ENCODE results near the gene ARPP21.

The ARPP21 gene

GRCh38 chr3:35644451-35644850, 5.1 kb downstream of the ARPP21 start:
- Histone ChIP-seq H3K4me1 (ENCODE audit: control insufficient read depth in 1 of 2, insufficient read depth in 2 of 2, low read length in 2 of 2) (peaks cover 0 to 9% of the 10 kb centered on the region in 2 donors), H3K27ac (ENCODE audit: low read length) (no peak overlapping the region), H3K27me3 (ENCODE audit: low read depth, low read length) (peaks cover 15% of the 10 kb centered on the region), H3K4me3 (ENCODE audit: low read depth in 1 of 2, low read length in 2 of 2) (no peak overlapping the region), H3K36me3 (ENCODE audit: control insufficient read depth in 1 of 2, insufficient read depth in 2 of 2, low read length in 2 of 2) (no peaks in the 10 kb centered on the region), H3K9me3 (ENCODE audit: control insufficient read depth in 1 of 2, low read length in 2 of 2) (no peaks in the 10 kb centered on the region)

- Histone ChIP-seq H3K9me3 (ENCODE audit: control insufficient read depth in 1 of 2, low read length in 2 of 2) (no peaks in the 10 kb centered on the region), H3K4me1 (ENCODE audit: control insufficient read depth in 1 of 2, insufficient read depth in 2 of 2, low read length in 2 of 2) (peaks cover 0 to 2% of the 10 kb centered on the region in 2 donors), H3K27ac (ENCODE audit: low read length) (no peak overlapping the region), H3K36me3 (ENCODE audit: control insufficient read depth in 1 of 2, insufficient read depth in 2 of 2, low read length in 2 of 2) (no peaks in the 10 kb centered on the region), H3K27me3 (ENCODE audit: low read depth, low read length) (peaks cover 7% of the 10 kb centered on the region), H3K4me3 (ENCODE audit: low read depth in 1 of 2, low read length in 2 of 2) (no peak overlapping the region)
Observed at GRCh38 chr3:35645189-35645588, 5.9 kb downstream of the ARPP21 start.

GRCh38 chr3:35646081-35646480, 6.8 kb downstream of the ARPP21 start:
- Histone ChIP-seq H3K36me3 (ENCODE audit: control insufficient read depth in 1 of 2, insufficient read depth in 2 of 2, low read length in 2 of 2) (no peaks in the 10 kb centered on the region), H3K27ac (ENCODE audit: low read length) (no peak overlapping the region), H3K4me3 (ENCODE audit: low read depth in 1 of 2, low read length in 2 of 2) (no peak overlapping the region)

GRCh38 chr3:35647461-35647860, 8.1 kb downstream of the ARPP21 start:
- Histone ChIP-seq H3K27me3 (ENCODE audit: low read depth, low read length) (no peaks in the 10 kb centered on the region), H3K36me3 (ENCODE audit: control insufficient read depth in 1 of 2, insufficient read depth in 2 of 2, low read length in 2 of 2) (no peaks in the 10 kb centered on the region), H3K4me3 (ENCODE audit: low read depth in 1 of 2, low read length in 2 of 2) (no peak overlapping the region), H3K4me1 (ENCODE audit: control insufficient read depth in 1 of 2, insufficient read depth in 2 of 2, low read length in 2 of 2) (no peaks in the 10 kb centered on the region), H3K9me3 (ENCODE audit: control insufficient read depth in 1 of 2, low read length in 2 of 2) (no peaks in the 10 kb centered on the region), H3K27ac (ENCODE audit: low read length) (no peak overlapping the region)

More at GRCh38 chr3:35646081-35646480, 6.8 kb downstream of the ARPP21 start:
- Histone ChIP-seq H3K4me1 (ENCODE audit: control insufficient read depth in 1 of 2, insufficient read depth in 2 of 2, low read length in 2 of 2) (no peaks in the 10 kb centered on the region), H3K27me3 (ENCODE audit: low read depth, low read length) (no peaks in the 10 kb centered on the region), H3K9me3 (ENCODE audit: control insufficient read depth in 1 of 2, low read length in 2 of 2) (no peaks in the 10 kb centered on the region)

- no peaks in the 10 kb centered on the region for H3K36me3 ChIP-seq (ENCODE audit: control insufficient read depth in 1 of 2, insufficient read depth in 2 of 2, low read length in 2 of 2)
- H3K4me3 ChIP-seq (ENCODE audit: low read depth in 1 of 2, low read length in 2 of 2): no peak overlapping the region
- no peaks in the 10 kb centered on the region for H3K4me1 ChIP-seq (ENCODE audit: control insufficient read depth in 1 of 2, insufficient read depth in 2 of 2, low read length in 2 of 2)
- no peaks in the 10 kb centered on the region for H3K27me3 ChIP-seq (ENCODE audit: low read depth, low read length)
- no peak overlapping the region for H3K27ac ChIP-seq (ENCODE audit: low read length)
- no peaks in the 10 kb centered on the region for H3K9me3 ChIP-seq (ENCODE audit: control insufficient read depth in 1 of 2, low read length in 2 of 2)
Observed at GRCh38 chr3:35648347-35648746, 9.0 kb downstream of the ARPP21 start.

- Histone ChIP-seq H3K4me1 (ENCODE audit: control insufficient read depth in 1 of 2, insufficient read depth in 2 of 2, low read length in 2 of 2) (no peaks in the 10 kb centered on the region), H3K27me3 (ENCODE audit: low read depth, low read length) (no peaks in the 10 kb centered on the region), H3K9me3 (ENCODE audit: control insufficient read depth in 1 of 2, low read length in 2 of 2) (no peaks in the 10 kb centered on the region), H3K4me3 (ENCODE audit: low read depth in 1 of 2, low read length in 2 of 2) (no peak overlapping the region), H3K36me3 (ENCODE audit: control insufficient read depth in 1 of 2, insufficient read depth in 2 of 2, low read length in 2 of 2) (no peaks in the 10 kb centered on the region), H3K27ac (ENCODE audit: low read length) (no peak overlapping the region)
Observed at GRCh38 chr3:35649405-35649804, 10.1 kb downstream of the ARPP21 start.

- no peak overlapping the region for H3K4me3 ChIP-seq (ENCODE audit: low read depth in 1 of 2, low read length in 2 of 2)
- no peak overlapping the region for H3K27ac ChIP-seq (ENCODE audit: low read length)
- H3K4me1 ChIP-seq (ENCODE audit: control insufficient read depth in 1 of 2, insufficient read depth in 2 of 2, low read length in 2 of 2): no peaks in the 10 kb centered on the region
- H3K36me3 ChIP-seq (ENCODE audit: control insufficient read depth in 1 of 2, insufficient read depth in 2 of 2, low read length in 2 of 2): no peaks in the 10 kb centered on the region
- H3K27me3 ChIP-seq (ENCODE audit: low read depth, low read length): no peaks in the 10 kb centered on the region
- H3K9me3 ChIP-seq (ENCODE audit: control insufficient read depth in 1 of 2, low read length in 2 of 2): no peaks in the 10 kb centered on the region
Observed at GRCh38 chr3:35651426-35651825, 12.1 kb downstream of the ARPP21 start.

GRCh38 chr3:35651851-35652250, 12.5 kb downstream of the ARPP21 start:
- H3K36me3 ChIP-seq (ENCODE audit: control insufficient read depth in 1 of 2, insufficient read depth in 2 of 2, low read length in 2 of 2): no peaks in the 10 kb centered on the region
- H3K9me3 ChIP-seq (ENCODE audit: control insufficient read depth in 1 of 2, low read length in 2 of 2): no peaks in the 10 kb centered on the region
- H3K4me3 ChIP-seq (ENCODE audit: low read depth in 1 of 2, low read length in 2 of 2): no peak overlapping the region
- H3K27ac ChIP-seq (ENCODE audit: low read length): no peak overlapping the region
- no peaks in the 10 kb centered on the region for H3K4me1 ChIP-seq (ENCODE audit: control insufficient read depth in 1 of 2, insufficient read depth in 2 of 2, low read length in 2 of 2)
- H3K27me3 ChIP-seq (ENCODE audit: low read depth, low read length): no peaks in the 10 kb centered on the region

- no peaks in the 10 kb centered on the region for H3K27me3 ChIP-seq (ENCODE audit: low read depth, low read length)
- no peaks in the 10 kb centered on the region for H3K9me3 ChIP-seq (ENCODE audit: control insufficient read depth in 1 of 2, low read length in 2 of 2)
- H3K4me1 ChIP-seq (ENCODE audit: control insufficient read depth in 1 of 2, insufficient read depth in 2 of 2, low read length in 2 of 2): no peaks in the 10 kb centered on the region
- no peak overlapping the region for H3K27ac ChIP-seq (ENCODE audit: low read length)
- no peaks in the 10 kb centered on the region for H3K36me3 ChIP-seq (ENCODE audit: control insufficient read depth in 1 of 2, insufficient read depth in 2 of 2, low read length in 2 of 2)
- H3K4me3 ChIP-seq (ENCODE audit: low read depth in 1 of 2, low read length in 2 of 2): no peak overlapping the region
Observed at GRCh38 chr3:35653347-35653746, 14.0 kb downstream of the ARPP21 start.

- no peak overlapping the region for H3K27ac ChIP-seq (ENCODE audit: low read length)
- H3K36me3 ChIP-seq (ENCODE audit: control insufficient read depth in 1 of 2, insufficient read depth in 2 of 2, low read length in 2 of 2): no peaks in the 10 kb centered on the region
- H3K4me1 ChIP-seq (ENCODE audit: control insufficient read depth in 1 of 2, insufficient read depth in 2 of 2, low read length in 2 of 2): no peaks in the 10 kb centered on the region
- H3K27me3 ChIP-seq (ENCODE audit: low read depth, low read length): no peaks in the 10 kb centered on the region
- no peak overlapping the region for H3K4me3 ChIP-seq (ENCODE audit: low read depth in 1 of 2, low read length in 2 of 2)
- H3K9me3 ChIP-seq (ENCODE audit: control insufficient read depth in 1 of 2, low read length in 2 of 2): no peaks in the 10 kb centered on the region
Observed at GRCh38 chr3:35654476-35654875, 15.2 kb downstream of the ARPP21 start.

GRCh38 chr3:35658686-35659085, 19.4 kb downstream of the ARPP21 start:
- H3K4me3 ChIP-seq (ENCODE audit: low read depth in 1 of 2, low read length in 2 of 2): no peak overlapping the region
- no peaks in the 10 kb centered on the region for H3K4me1 ChIP-seq (ENCODE audit: control insufficient read depth in 1 of 2, insufficient read depth in 2 of 2, low read length in 2 of 2)
- no peak overlapping the region for H3K27ac ChIP-seq (ENCODE audit: low read length)
- H3K27me3 ChIP-seq (ENCODE audit: low read depth, low read length): no peaks in the 10 kb centered on the region
- H3K36me3 ChIP-seq (ENCODE audit: control insufficient read depth in 1 of 2, insufficient read depth in 2 of 2, low read length in 2 of 2): no peaks in the 10 kb centered on the region
- no peaks in the 10 kb centered on the region for H3K9me3 ChIP-seq (ENCODE audit: control insufficient read depth in 1 of 2, low read length in 2 of 2)

GRCh38 chr3:35659768-35660167, 20.4 kb downstream of the ARPP21 start:
- H3K4me1 ChIP-seq (ENCODE audit: control insufficient read depth in 1 of 2, insufficient read depth in 2 of 2, low read length in 2 of 2): peaks cover 0 to 3% of the 10 kb centered on the region in 2 donors
- H3K27ac ChIP-seq (ENCODE audit: low read length): no peak overlapping the region
- no peak overlapping the region for H3K4me3 ChIP-seq (ENCODE audit: low read depth in 1 of 2, low read length in 2 of 2)
- no peaks in the 10 kb centered on the region for H3K36me3 ChIP-seq (ENCODE audit: control insufficient read depth in 1 of 2, insufficient read depth in 2 of 2, low read length in 2 of 2)
- no peaks in the 10 kb centered on the region for H3K9me3 ChIP-seq (ENCODE audit: control insufficient read depth in 1 of 2, low read length in 2 of 2)
- H3K27me3 ChIP-seq (ENCODE audit: low read depth, low read length): no peaks in the 10 kb centered on the region
